ENCODE data around the gene CASP4.
"Not testable (repeated sequence)": the region's sequence is repeated elsewhere in the genome, so short reads cannot be mapped to it uniquely, and the experiment has no call there.

CASP4 gene

GRCh38 chr11:104957280-104957679 lies 11.1 kb downstream of the CASP4 start:
- DNase-seq: no peak

- DNase-seq: no peak
These were observed 11.8 kb downstream of the CASP4 start for GRCh38 chr11:104956528-104956927.

GRCh38 chr11:104946907-104947306 lies 21.5 kb downstream of the CASP4 start:
- no peak for DNase-seq

- DNase-seq: no peak
These were observed 24.3 kb downstream of the CASP4 start for GRCh38 chr11:104944076-104944475.

- no peak for DNase-seq
These were observed 24.8 kb downstream of the CASP4 start for GRCh38 chr11:104943561-104943960.

GRCh38 chr11:104934594-104934993 lies 33.8 kb downstream of the CASP4 start:
- no peak for DNase-seq

- not testable (repeated sequence) for DNase-seq
These were observed 34.3 kb downstream of the CASP4 start for GRCh38 chr11:104934073-104934472.

GRCh38 chr11:104928811-104929210 lies 39.6 kb downstream of the CASP4 start:
- DNase-seq: no peak

GRCh38 chr11:104926771-104927611 lies 41.4 kb downstream of the CASP4 start:
- no peak for DNase-seq

GRCh38 chr11:104925850-104926249 lies 42.5 kb downstream of the CASP4 start:
- no peak for DNase-seq

- no peak for DNase-seq
These were observed 50.1 kb downstream of the CASP4 start for GRCh38 chr11:104918113-104918824.

GRCh38 chr11:104917271-104918112 lies 50.9 kb downstream of the CASP4 start:
- no peak for DNase-seq

GRCh38 chr11:104916442-104916841 lies 51.9 kb downstream of the CASP4 start:
- no peak for DNase-seq

- DNase-seq: no peak
These were observed 56.3 kb downstream of the CASP4 start for GRCh38 chr11:104912102-104912501.

- DNase-seq: no peak
These were observed 60.2 kb downstream of the CASP4 start for GRCh38 chr11:104908186-104908531.

- DNase-seq: no peak
These were observed 60.7 kb downstream of the CASP4 start for GRCh38 chr11:104907521-104908185.

GRCh38 chr11:104905271-104905670 lies 63.1 kb downstream of the CASP4 start:
- DNase-seq: no peak

- no peak for DNase-seq
These were observed 69.1 kb downstream of the CASP4 start for GRCh38 chr11:104899226-104899625.

GRCh38 chr11:104898685-104899013 lies 69.7 kb downstream of the CASP4 start:
- DNase-seq: no peak

- no peak for DNase-seq
These were observed 70.3 kb downstream of the CASP4 start, which contains the start of gene CASP12 for GRCh38 chr11:104897891-104898684. Gene CASP12 (minus strand): TSS chr11:104898460.

GRCh38 chr11:104895634-104896033 lies 72.7 kb downstream of the CASP4 start:
- DNase-seq: no peak

Measured in anterior cingulate cortex (tissue), 58 donors.